ENCODE results near the gene NUP188. TPM values are rescaled to one million over a fixed set of nuclear protein-coding genes. Genes with fewer than 3 reads are reported as not detected.

Gene NUP188
- total RNA-seq, 1 donor from 2014 or later: 49.6 TPM

DNA sequence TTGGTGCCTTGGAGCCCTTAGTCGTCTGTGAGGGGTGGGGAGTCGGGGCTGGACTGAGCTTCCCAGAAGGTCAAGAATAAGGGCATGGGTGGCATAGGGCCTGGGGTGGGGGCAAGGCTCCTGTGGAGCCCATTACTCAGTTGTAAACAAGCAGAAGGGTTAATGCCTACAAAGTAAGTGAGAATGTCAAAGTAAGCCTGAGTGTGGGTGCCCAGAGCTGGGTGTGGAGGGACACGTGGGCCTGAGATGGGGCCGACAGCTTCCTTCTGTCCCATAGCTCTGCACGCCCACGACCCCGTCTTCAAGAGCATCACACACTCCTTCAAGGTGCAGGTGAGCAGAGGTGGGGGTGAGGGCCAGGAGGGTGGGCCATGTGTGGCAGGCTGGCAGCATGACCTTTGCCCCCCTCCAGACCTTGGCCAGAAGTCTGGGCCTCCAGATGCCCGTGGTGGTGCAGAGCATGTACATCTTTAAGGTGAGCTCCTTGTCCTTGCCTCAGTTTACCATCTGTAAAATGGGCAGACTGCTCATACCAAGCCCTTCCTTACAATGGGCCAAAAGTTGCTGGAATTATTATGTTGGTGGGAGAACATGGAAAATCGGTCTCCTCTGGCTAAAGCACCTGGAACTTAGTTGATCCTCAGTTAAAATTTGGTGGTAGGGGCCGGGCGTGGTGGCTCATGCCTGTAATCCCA, 11.2 kb upstream of the NUP188 start:
- peaks cover 9% of the 10 kb centered on the region for H3K36me3 ChIP-seq
- no peaks in the 10 kb centered on the region for H3K4me1 ChIP-seq
- H3K4me3 ChIP-seq: no peak overlapping the region
- intact Hi-C loops (cut with DNase I): loop anchor here (5.0 kb wide), 1 partner anchor 84 kb away; no protein-coding TSS in a partner anchor
- no peaks in the 10 kb centered on the region for H3K9me3 ChIP-seq
- no peak for DNase-seq
- H3K27me3 ChIP-seq: no peaks in the 10 kb centered on the region
- TF ChIP-seq, protein P1, sequence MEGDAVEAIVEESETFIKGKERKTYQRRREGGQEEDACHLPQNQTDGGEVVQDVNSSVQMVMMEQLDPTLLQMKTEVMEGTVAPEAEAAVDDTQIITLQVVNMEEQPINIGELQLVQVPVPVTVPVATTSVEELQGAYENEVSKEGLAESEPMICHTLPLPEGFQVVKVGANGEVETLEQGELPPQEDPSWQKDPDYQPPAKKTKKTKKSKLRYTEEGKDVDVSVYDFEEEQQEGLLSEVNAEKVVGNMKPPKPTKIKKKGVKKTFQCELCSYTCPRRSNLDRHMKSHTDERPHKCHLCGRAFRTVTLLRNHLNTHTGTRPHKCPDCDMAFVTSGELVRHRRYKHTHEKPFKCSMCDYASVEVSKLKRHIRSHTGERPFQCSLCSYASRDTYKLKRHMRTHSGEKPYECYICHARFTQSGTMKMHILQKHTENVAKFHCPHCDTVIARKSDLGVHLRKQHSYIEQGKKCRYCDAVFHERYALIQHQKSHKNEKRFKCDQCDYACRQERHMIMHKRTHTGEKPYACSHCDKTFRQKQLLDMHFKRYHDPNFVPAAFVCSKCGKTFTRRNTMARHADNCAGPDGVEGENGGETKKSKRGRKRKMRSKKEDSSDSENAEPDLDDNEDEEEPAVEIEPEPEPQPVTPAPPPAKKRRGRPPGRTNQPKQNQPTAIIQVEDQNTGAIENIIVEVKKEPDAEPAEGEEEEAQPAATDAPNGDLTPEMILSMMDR (IDR thresholded peaks at IDR 0.05): no peak
- ATAC-seq: no peak
- no peak overlapping the region for H3K27ac ChIP-seq

DNA sequence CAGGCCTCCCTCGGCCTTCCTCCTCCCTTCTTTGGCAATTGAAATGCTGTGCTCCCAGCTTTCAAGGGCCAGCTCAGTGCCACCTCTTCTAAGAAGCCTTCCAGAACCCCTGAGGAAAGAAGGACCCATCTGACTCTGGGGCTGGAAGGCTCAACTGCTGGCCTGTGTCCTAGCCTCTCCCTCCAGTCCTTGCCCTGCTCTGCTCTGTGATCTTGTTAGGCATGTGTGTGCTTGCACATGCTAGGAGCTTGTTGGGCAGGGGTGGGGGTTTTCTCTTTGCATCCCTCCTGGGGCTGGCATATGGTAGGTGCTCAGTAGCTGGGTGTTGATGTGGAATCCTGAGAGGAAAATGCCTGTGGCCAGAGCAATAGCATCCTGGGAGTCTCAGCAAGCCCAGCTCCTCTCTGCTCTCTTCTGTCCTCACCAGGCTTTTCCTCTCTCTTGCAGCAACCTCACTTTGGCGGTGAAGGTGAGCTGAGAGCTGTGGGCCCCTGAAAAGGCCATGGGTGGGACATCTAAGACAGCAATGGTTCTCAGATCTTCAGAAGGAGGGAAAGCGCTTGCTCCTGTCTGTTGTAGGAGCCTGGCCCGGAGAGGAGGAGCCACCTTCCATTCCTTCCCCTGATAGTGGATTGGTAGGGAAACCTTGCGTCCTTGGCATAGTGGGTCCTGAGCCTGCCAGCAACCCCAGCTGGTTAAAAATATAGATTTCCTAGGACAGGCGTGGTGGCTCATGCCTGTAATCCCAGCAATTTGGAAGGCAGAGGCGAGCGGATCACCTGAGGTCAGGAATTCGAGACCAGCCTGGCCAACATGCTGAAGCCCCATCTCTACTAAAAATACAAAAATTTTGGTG, 10.0 kb upstream of the NUP188 start:
- TF ChIP-seq, protein P1 (IDR thresholded peaks at IDR 0.05): no peak
- H3K9me3 ChIP-seq: no peaks in the 10 kb centered on the region
- DNase-seq (no peak), ATAC-seq (no peak)
- H3K4me1 ChIP-seq: peaks cover 3% of the 10 kb centered on the region
- intact Hi-C loops (cut with DNase I): loop anchor here (5.0 kb wide), 1 partner anchor 85 kb away; no protein-coding TSS in a partner anchor
- peaks cover 9% of the 10 kb centered on the region for H3K36me3 ChIP-seq
- H3K27me3 ChIP-seq: no peaks in the 10 kb centered on the region
- H3K27ac ChIP-seq: no peak overlapping the region
- no peak overlapping the region for H3K4me3 ChIP-seq

DNA sequence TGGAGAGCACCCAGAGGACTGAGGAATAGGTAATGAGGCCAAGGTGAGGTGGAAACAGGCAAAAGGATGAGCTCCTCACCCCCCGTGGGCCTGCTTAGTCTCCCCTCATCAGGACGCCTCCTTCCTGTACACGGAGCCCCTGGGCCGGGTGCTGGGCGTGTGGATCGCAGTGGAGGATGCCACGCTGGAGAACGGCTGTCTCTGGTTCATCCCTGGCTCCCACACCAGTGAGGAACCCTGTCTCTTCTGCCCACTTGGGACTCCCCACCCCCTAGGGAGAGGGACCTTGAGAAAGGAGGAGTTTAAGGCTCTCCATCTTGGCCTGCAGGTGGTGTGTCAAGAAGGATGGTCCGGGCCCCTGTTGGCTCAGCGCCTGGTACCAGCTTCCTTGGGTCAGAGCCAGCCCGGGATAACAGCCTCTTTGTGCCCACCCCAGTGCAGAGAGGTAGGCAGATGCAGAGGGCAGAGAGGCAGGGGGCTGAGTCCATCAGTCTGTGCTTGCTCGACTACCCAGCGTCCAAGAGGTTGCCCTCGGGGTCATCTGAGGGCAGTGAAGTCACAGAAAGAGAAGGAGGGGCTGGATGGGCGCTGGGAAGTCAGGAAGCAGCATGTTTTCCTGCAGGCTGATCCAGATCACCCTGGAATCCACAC, 7.1 kb upstream of the NUP188 start:
- Histone ChIP-seq H3K27ac (peak overlapping the region; percentile 6), H3K4me1 (peaks cover 7% of the 10 kb centered on the region), H3K9me3 (no peaks in the 10 kb centered on the region), H3K36me3 (peaks cover under 1% of the 10 kb centered on the region), H3K4me3 (no peak overlapping the region), H3K27me3 (no peaks in the 10 kb centered on the region)
- TF ChIP-seq, protein P1 (IDR thresholded peaks at IDR 0.05): no peak
- DNase-seq (peak; percentile 32), ATAC-seq (peak; percentile 36)
- intact Hi-C loops (cut with DNase I): no loop called here

DNA sequence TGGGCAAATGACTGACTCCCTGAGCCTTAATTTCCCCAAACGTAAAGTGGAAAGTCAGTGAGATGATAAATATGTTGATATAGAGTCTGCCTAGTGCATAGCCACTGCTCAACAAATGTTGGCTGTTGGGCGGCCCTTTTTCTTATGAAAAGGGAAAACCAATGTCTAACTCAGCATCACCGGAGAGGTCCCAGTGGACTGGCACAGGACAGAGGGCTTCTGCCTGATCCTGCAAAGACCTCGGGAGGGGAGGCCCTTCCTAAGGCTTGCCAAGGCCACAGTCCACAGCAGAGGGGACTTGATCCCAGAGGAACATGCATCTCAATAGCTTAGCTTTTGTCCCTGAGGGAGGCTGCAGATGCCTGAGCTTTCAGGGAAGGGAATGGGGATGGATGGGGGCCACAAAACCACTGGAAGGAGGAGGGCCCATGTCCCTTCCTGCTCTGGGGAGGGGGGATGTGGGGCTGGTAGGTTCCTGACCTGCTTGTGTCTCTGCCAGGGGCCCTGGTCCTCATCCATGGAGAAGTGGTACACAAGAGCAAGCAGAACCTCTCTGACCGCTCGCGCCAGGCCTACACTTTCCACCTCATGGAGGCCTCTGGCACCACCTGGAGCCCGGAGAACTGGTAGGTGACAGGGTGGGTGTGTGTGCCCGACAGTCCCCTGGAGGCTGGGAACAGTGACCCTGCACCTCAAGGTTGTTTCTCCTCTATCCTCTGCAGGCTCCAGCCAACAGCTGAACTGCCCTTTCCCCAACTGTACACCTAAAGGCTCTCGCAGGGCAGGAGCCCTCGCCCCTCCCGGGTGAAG, 6.3 kb upstream of the NUP188 start:
- ATAC-seq (no peak), DNase-seq (no peak)
- peak overlapping the region; percentile 6 for H3K4me3 ChIP-seq
- TF ChIP-seq, protein P1 (IDR thresholded peaks at IDR 0.05): no peak
- intact Hi-C loops (cut with DNase I): no loop called here
- H3K27ac ChIP-seq: peak overlapping the region; percentile 58
- peaks cover 10% of the 10 kb centered on the region for H3K4me1 ChIP-seq
- H3K36me3 ChIP-seq: peaks cover 8% of the 10 kb centered on the region
- H3K9me3 ChIP-seq: no peaks in the 10 kb centered on the region
- H3K27me3 ChIP-seq: no peaks in the 10 kb centered on the region
